Esophagus squamous epithelium (tissue), 5 donors: ENCODE measurements around the gene TRPC4. TPM values are rescaled to one million over a fixed set of nuclear protein-coding genes. Genes with fewer than 3 reads are reported as not detected.
A peak's percentile ranks its signal among the peaks of the same experiment; 100 is the strongest.

Experiments used
- DNase-seq: peaks from one replicate; lab custom pipeline; 2025; lab: John Stamatoyannopoulos, UW
- H3K27ac ChIP-seq, 4 donors: fragments of 200-600 bp; sonication (generic); one replicate each; pipeline ENCODE4 v1.5.1; 2016 to 2019; ENCODE audit warnings: mild to moderate bottlenecking in 1 of 4
- H3K27me3 ChIP-seq, 4 donors: fragments of 200-600 bp; sonication (generic); 1 replicate in 3 of 4; 2 replicates in 1 of 4; pipeline versions ENCODE4 v1.5.1 to v1.6.0; 2017 to 2021; ENCODE audit warnings: antibody characterized with exemption in 1 of 4
- H3K36me3 ChIP-seq, 3 donors: fragments of 200-600 bp; sonication (generic); one replicate each; pipeline ENCODE4 v1.5.1; 2016 to 2019
- H3K4me1 ChIP-seq, 3 donors: fragments of 200-600 bp; sonication (generic); one replicate each; pipeline ENCODE4 v1.5.1; 2017 to 2019
- H3K4me3 ChIP-seq, 4 donors: fragments of 200-600 bp; sonication (generic); 1 replicate in 3 of 4; 2 replicates in 1 of 4; pipeline ENCODE4 v1.5.1; 2016 to 2019; ENCODE audit warnings: mild to moderate bottlenecking in 2 of 4, moderate library complexity in 1 of 4
- H3K9me3 ChIP-seq, 3 donors: fragments of 200-600 bp; sonication (generic); one replicate each; pipeline ENCODE4 v1.5.1; 2016 to 2019
- CTCF ChIP-seq, 6 experiments: fragments of 450-650 bp in 4 of 6; fragments of 200-600 bp in 2 of 6; sonication (generic) in 2 of 6; IDR thresholded peaks; one replicate each; pipeline ENCODE4 v1.5.1; 2016 to 2019; ENCODE audit warnings: antibody characterized with exemption in 6 of 6, mild to moderate bottlenecking in 4 of 6, moderate library complexity in 4 of 6
- POLR2A ChIP-seq, 4 donors: fragments of 450-650 bp; IDR thresholded peaks; one replicate each; pipeline ENCODE4 v1.6.1; 2017; ENCODE audit warnings: antibody characterized with exemption in 4 of 4, mild to moderate bottlenecking in 4 of 4, moderate library complexity in 3 of 4
- WGBS, 2 donors: methylation state at CpG; one replicate each; pipeline ENCODE4 v1.1.5; 2018; 5-methylcytosine and 5-hydroxymethylcytosine counted together
- intact Hi-C: fragments of 100-400 bp; cut with DNase I; formaldehyde crosslinking; loops from one replicate; pipeline ENCODE4 v1.15.0; 2022
- total RNA-seq, 4 donors: library from RNA; depleted of rRNA; stranded (reverse); fragments of >200 nt; gene quantifications; one replicate each; pipeline ENCODE4 v1.1.0, GENCODE V29; 2016
- donor health status: DM: yes; HTN: yes; CAD: no.

TRPC4 gene
- total RNA-seq, 4 donors from 2014 or later = 0.09 to 0.19 (median 0.13) TPM; not detected in 1

- H3K27ac ChIP-seq = no peak overlapping the region
- H3K9me3 ChIP-seq = no peaks in the 10 kb centered on the region
- H3K4me1 ChIP-seq = peaks cover 0 to 5% (median 0%) of the 10 kb centered on the region in 3 donors
- WGBS, 2 donors = 86 to 87% methylated on average over 3 of the region's 3 CpGs
- no peaks in the 10 kb centered on the region for H3K27me3 ChIP-seq
- DNase-seq = no peak
- H3K36me3 ChIP-seq = no peaks in the 10 kb centered on the region
- intact Hi-C loops = loop anchor here (10.0 kb wide), 1 partner anchor 497 kb away; the partner anchor contains the start of gene CSNK1A1L
- TF ChIP-seq POLR2A (IDR thresholded peaks at IDR 0.05) (no peak), CTCF (IDR thresholded peaks at IDR 0.05) (no peak)
- no peak overlapping the region for H3K4me3 ChIP-seq
These were observed 267.7 kb downstream of the TRPC4 start for GRCh38 chr13:37601648-37602440.

GRCh38 chr13:37599519-37599918, 270.1 kb downstream of the TRPC4 start:
- H3K4me3 ChIP-seq = no peak overlapping the region
- H3K27ac ChIP-seq = no peak overlapping the region

GRCh38 chr13:37598597-37598996, 271.0 kb downstream of the TRPC4 start, which contains the start of gene POSTN:
POSTN (minus strand) TSS chr13:37598768; CDS start chr13:37598726, 42 bp downstream.
- WGBS, 2 donors = 12 to 14% methylated on average over 6 of the region's 6 CpGs

More at GRCh38 chr13:37599519-37599918, 270.1 kb downstream of the TRPC4 start:
- DNase-seq = no peak
- intact Hi-C loops = no loop called here
- TF ChIP-seq POLR2A (IDR thresholded peaks at IDR 0.05) (no peak), CTCF (IDR thresholded peaks at IDR 0.05) (no peak)
- Histone ChIP-seq H3K4me1 (peaks cover 0 to 5% (median 0%) of the 10 kb centered on the region in 3 donors), H3K9me3 (no peaks in the 10 kb centered on the region), H3K36me3 (no peaks in the 10 kb centered on the region), H3K27me3 (no peaks in the 10 kb centered on the region)
- WGBS, 2 donors = 49 to 53% methylated on average over 2 of the region's 2 CpGs

GRCh38 chr13:37597477-37598025, 272.0 kb downstream of the TRPC4 start:
- no peak for DNase-seq
- intact Hi-C loops = no loop called here
- Histone ChIP-seq H3K9me3 (no peaks in the 10 kb centered on the region), H3K27me3 (no peaks in the 10 kb centered on the region), H3K27ac (no peak overlapping the region), H3K4me1 (peaks cover 0 to 3% (median 0%) of the 10 kb centered on the region in 3 donors), H3K4me3 (peak overlapping the region in 2 of 4 donors; percentile 17 to 36), H3K36me3 (no peaks in the 10 kb centered on the region)
- 46 to 61% methylated on average over 2 of the region's 2 CpGs for WGBS, 2 donors
- no peak for TF ChIP-seq CTCF (IDR thresholded peaks at IDR 0.05)
- no peak for TF ChIP-seq POLR2A (IDR thresholded peaks at IDR 0.05)

More at GRCh38 chr13:37598597-37598996, 271.0 kb downstream of the TRPC4 start, which contains the start of gene POSTN:
- Histone ChIP-seq H3K36me3 (no peaks in the 10 kb centered on the region), H3K9me3 (no peaks in the 10 kb centered on the region), H3K4me1 (peaks cover 0 to 5% (median 0%) of the 10 kb centered on the region in 3 donors), H3K27ac (no peak within 1 kb of the TSS), H3K4me3 (peak within 1 kb of the TSS in 2 of 4 donors; percentile 17 to 36), H3K27me3 (no peaks in the 10 kb centered on the region)
- TF ChIP-seq CTCF (IDR thresholded peaks at IDR 0.05) (no peak), POLR2A (IDR thresholded peaks at IDR 0.05) (no peak)
- DNase-seq = no peak
- intact Hi-C loops = no loop called here

GRCh38 chr13:37596805-37597204, 272.8 kb downstream of the TRPC4 start:
- no peak overlapping the region for H3K27ac ChIP-seq
- no peak for DNase-seq
- H3K4me1 ChIP-seq = no peaks in the 10 kb centered on the region
- H3K9me3 ChIP-seq = no peaks in the 10 kb centered on the region
- TF ChIP-seq CTCF (IDR thresholded peaks at IDR 0.05) (no peak), POLR2A (IDR thresholded peaks at IDR 0.05) (no peak)
- intact Hi-C loops = no loop called here
- no peaks in the 10 kb centered on the region for H3K36me3 ChIP-seq
- no peaks in the 10 kb centered on the region for H3K27me3 ChIP-seq
- H3K4me3 ChIP-seq = peak overlapping the region in 2 of 4 donors; percentile 17 to 36
- 50 to 62% methylated on average over 3 of the region's 3 CpGs for WGBS, 2 donors
